DND-41 (cell line): ENCODE results near the gene ARHGEF19.

Experiments
- ATAC-seq: fragments of 200-7000 bp; cut with Tn5 transposase; 3 replicates; pipeline ENCODE4 v1.9.1; 2021; ENCODE audit warnings: low read depth; ENCODE audit not compliant: insufficient read depth
- DNase-seq: peaks from one replicate; pipeline ENCODE4 v3.0.0-alpha.2; 2020
- H2AFZ ChIP-seq: 2 replicates; pipeline ENCODE4 v1.6.0; 2012; ENCODE audit warnings: low read depth, low read length
- H3K27ac ChIP-seq: 2 replicates; pipeline ENCODE4 v1.5.1; 2012; ENCODE audit warnings: low read length, inconsistent platforms
- H3K27me3 ChIP-seq: fragments of 200-600 bp; sonication (generic); 2 replicates; pipeline ENCODE4 v1.6.0; 2012; ENCODE audit warnings: low read length, mild to moderate bottlenecking, inconsistent platforms; ENCODE audit not compliant: insufficient read depth, poor library complexity
- H3K36me3 ChIP-seq: 2 replicates; pipeline ENCODE4 v1.5.1; 2012; ENCODE audit warnings: low read length, inconsistent platforms; ENCODE audit not compliant: insufficient read depth
- H3K4me1 ChIP-seq: 2 replicates; pipeline ENCODE4 v1.5.1; 2012; ENCODE audit warnings: mild to moderate bottlenecking, low read length; ENCODE audit not compliant: insufficient read depth
- H3K4me2 ChIP-seq: 2 replicates; pipeline ENCODE4 v1.6.0; 2012; ENCODE audit warnings: mild to moderate bottlenecking, moderate library complexity, low read length, inconsistent platforms; ENCODE audit not compliant: insufficient read depth
- H3K4me3 ChIP-seq, 2 experiments: fragments of 200-600 bp in 1 of 2; shearing (Covaris generic) in 1 of 2; 2 replicates each; pipeline ENCODE4 v1.5.1; 2012 to 2016; ENCODE audit warnings: inconsistent platforms in 2 of 2, low read length in 2 of 2, mild to moderate bottlenecking in 2 of 2, low read depth in 1 of 2, moderate library complexity in 1 of 2
- H3K79me2 ChIP-seq: 2 replicates; pipeline ENCODE4 v1.6.0; 2012; ENCODE audit warnings: low read length, inconsistent platforms; ENCODE audit not compliant: insufficient read depth
- H3K9ac ChIP-seq: 2 replicates; pipeline ENCODE4 v1.6.0; 2012; ENCODE audit warnings: low read depth, mild to moderate bottlenecking, inconsistent platforms, low read length, moderate library complexity
- H3K9me3 ChIP-seq: 2 replicates; pipeline ENCODE4 v1.5.1; 2012; ENCODE audit warnings: low read length, moderate library complexity, mild to moderate bottlenecking, inconsistent platforms; ENCODE audit not compliant: insufficient read depth, severe bottlenecking
- H4K20me1 ChIP-seq: 2 replicates; pipeline ENCODE4 v1.6.0; 2012; ENCODE audit warnings: low read length; ENCODE audit not compliant: insufficient read depth
- EZH2 ChIP-seq: IDR thresholded peaks from 3 replicates; pipeline ENCODE4 v1.6.1; 2012; ENCODE audit warnings: borderline replicate concordance, low read depth, mild to moderate bottlenecking, moderate library complexity, low read length, inconsistent platforms; ENCODE audit not compliant: severe bottlenecking
- TF ChIP-seq, protein P1 (sequence below): IDR thresholded peaks from 2 replicates; pipeline ENCODE4 v1.5.1; 2012; ENCODE audit warnings: borderline replicate concordance, low read length, moderate library complexity, mild to moderate bottlenecking; ENCODE audit not compliant: poor library complexity, severe bottlenecking; ENCODE audit errors: extremely low read depth

ARHGEF19 gene

GRCh38 chr1:16151995-16152384, 60.5 kb downstream of the ARHGEF19 start:
- H3K4me1 ChIP-seq, result peaks cover 16% of the 10 kb centered on the region
- H3K4me2 ChIP-seq, result no peak overlapping the region
- DNase-seq, result no peak
- peaks cover 38% of the 10 kb centered on the region for H4K20me1 ChIP-seq
- no peaks in the 10 kb centered on the region for H3K9me3 ChIP-seq
- H3K27ac ChIP-seq, result no peak overlapping the region
- H2AFZ ChIP-seq, result no peak overlapping the region
- no peaks in the 10 kb centered on the region for H3K36me3 ChIP-seq
- no peak overlapping the region for H3K9ac ChIP-seq
- H3K27me3 ChIP-seq, result no peaks in the 10 kb centered on the region
- no peak overlapping the region for H3K4me3 ChIP-seq
- ATAC-seq, result peak; percentile 28
- TF ChIP-seq, protein P1, sequence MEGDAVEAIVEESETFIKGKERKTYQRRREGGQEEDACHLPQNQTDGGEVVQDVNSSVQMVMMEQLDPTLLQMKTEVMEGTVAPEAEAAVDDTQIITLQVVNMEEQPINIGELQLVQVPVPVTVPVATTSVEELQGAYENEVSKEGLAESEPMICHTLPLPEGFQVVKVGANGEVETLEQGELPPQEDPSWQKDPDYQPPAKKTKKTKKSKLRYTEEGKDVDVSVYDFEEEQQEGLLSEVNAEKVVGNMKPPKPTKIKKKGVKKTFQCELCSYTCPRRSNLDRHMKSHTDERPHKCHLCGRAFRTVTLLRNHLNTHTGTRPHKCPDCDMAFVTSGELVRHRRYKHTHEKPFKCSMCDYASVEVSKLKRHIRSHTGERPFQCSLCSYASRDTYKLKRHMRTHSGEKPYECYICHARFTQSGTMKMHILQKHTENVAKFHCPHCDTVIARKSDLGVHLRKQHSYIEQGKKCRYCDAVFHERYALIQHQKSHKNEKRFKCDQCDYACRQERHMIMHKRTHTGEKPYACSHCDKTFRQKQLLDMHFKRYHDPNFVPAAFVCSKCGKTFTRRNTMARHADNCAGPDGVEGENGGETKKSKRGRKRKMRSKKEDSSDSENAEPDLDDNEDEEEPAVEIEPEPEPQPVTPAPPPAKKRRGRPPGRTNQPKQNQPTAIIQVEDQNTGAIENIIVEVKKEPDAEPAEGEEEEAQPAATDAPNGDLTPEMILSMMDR, result no peak
- no peaks in the 10 kb centered on the region for H3K79me2 ChIP-seq

- Histone ChIP-seq H3K79me2 (no peaks in the 10 kb centered on the region), H3K27me3 (no peaks in the 10 kb centered on the region), H3K36me3 (no peaks in the 10 kb centered on the region), H3K9me3 (no peaks in the 10 kb centered on the region), H3K27ac (no peak overlapping the region), H4K20me1 (peaks cover 37% of the 10 kb centered on the region), H3K9ac (no peak overlapping the region), H2AFZ (no peak overlapping the region), H3K4me3 (no peak overlapping the region), H3K4me1 (peaks cover 16% of the 10 kb centered on the region), H3K4me2 (no peak overlapping the region)
- ATAC-seq (peak; percentile 76), DNase-seq (peak; percentile 64)
- TF ChIP-seq, protein P1, result peak; percentile 21
- no peak for TF ChIP-seq EZH2
Measured at GRCh38 chr1:16151196-16151994, 61.1 kb downstream of the ARHGEF19 start.

- H3K4me1 ChIP-seq, result peaks cover 16% of the 10 kb centered on the region
- no peaks in the 10 kb centered on the region for H3K9me3 ChIP-seq
- H3K27ac ChIP-seq, result no peak overlapping the region
- no peak overlapping the region for H3K4me3 ChIP-seq
- ATAC-seq (no peak), DNase-seq (no peak)
- TF ChIP-seq EZH2, result no peak
- TF ChIP-seq, protein P1, result no peak
- no peaks in the 10 kb centered on the region for H3K27me3 ChIP-seq
- H3K36me3 ChIP-seq, result no peaks in the 10 kb centered on the region
- no peak overlapping the region for H3K9ac ChIP-seq
- no peak overlapping the region for H3K4me2 ChIP-seq
- no peak overlapping the region for H2AFZ ChIP-seq
- H4K20me1 ChIP-seq, result peaks cover 37% of the 10 kb centered on the region
- H3K79me2 ChIP-seq, result no peaks in the 10 kb centered on the region
Measured at GRCh38 chr1:16150508-16150907, 61.9 kb downstream of the ARHGEF19 start.
